Amniotic epithelial cell (primary cell): ENCODE measurements around the gene MYOM1.
A peak's percentile ranks its signal among the peaks of the same experiment; 100 is the strongest.
"Not testable (repeated sequence)": the region's sequence is repeated elsewhere in the genome, so short reads cannot be mapped to it uniquely, and the experiment has no call there.

Source experiments
- DNase-seq: peaks from one replicate; pipeline ENCODE4 v3.0.0-alpha.2; 2010; ENCODE audit warnings: low read depth

Gene MYOM1

GRCh38 chr18:3056311-3056710 is 163.5 kb downstream of the MYOM1 start:
- no peak for DNase-seq

GRCh38 chr18:3055816-3056215 is 164.0 kb downstream of the MYOM1 start:
- no peak for DNase-seq

DNA sequence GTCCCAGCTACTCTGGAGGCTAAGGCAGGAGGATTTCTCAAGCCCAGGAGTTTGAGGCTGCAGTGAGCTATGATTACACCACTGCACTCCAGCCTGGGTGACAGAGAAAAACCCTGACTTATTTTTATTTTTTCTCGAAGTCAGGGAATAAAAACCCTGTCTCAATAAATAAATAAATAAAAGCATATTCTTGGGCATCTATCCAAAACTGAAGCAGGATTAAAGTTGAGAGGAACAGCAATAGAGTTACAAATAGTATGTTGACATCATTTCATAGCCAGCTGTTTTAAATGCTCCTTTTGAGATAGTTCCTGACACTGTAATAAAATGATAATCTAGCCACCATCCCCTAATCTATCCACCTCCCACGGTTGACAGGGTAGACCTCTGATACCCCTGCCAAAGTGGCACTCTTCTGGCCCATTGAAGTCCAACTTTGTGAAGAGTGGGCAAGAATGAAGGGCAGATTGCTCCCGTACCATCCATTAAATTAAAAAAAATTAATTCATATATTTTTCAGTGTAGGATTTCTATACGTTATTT is 164.5 kb downstream of the MYOM1 start:
- DNase-seq, result peak; percentile 8

DNA sequence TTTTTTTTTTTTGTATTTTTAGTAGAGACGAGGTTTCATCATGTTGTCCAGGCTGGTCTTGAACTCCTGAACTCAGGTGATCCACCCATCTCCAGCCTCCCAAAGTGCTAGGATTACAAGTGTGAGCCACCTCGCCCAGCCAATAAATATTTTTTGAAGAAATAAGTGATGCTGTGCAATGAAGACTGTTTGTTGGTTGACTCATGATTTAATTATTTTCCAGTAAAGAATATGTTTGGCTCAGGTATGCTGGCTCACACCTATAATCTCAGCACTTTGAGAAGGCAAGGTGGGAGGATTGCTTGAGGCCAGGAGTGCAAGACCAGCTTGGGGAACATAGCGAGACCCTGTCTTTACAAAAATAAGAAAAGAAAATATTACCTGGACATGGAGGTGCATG is 165.0 kb downstream of the MYOM1 start:
- DNase-seq, result no peak

DNA sequence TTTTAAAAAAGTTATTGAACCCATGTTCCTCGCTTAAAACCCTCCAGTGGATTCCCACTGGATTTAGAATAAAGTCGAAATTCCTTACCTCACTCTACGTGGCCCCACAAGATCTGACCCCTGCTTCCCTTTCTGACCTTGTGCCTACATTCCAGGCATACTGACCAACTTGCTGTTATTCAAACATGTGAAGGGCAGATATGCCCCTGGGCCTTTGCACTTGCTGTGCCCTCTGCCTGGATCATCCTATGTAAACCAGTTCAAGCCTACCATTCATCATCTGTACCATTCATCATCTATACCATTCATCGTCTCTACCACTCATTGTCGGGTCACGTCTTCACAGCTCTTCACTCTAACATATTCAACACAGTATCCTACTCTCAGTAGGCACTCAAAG is 165.6 kb downstream of the MYOM1 start:
- DNase-seq, result no peak

DNA sequence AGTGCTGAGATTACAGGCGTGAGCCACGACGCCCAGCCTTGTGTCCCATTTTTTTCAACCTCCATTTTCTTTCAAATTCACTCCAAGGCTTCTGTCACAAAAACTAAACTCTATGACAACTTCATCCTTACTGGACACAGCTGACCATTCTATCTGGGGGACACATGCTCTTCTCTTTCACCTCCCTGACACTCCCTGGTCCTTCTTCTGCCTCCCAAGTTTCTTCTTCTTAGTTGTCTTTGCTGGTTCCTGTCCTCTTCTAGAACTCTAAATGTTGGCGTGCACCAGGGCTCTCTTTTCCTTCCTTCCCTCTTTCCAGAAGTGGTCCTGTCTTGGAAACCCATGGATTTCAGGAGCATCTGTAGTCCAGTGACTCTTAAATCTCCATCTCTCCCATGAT is 166.7 kb downstream of the MYOM1 start:
- no peak for DNase-seq

DNA sequence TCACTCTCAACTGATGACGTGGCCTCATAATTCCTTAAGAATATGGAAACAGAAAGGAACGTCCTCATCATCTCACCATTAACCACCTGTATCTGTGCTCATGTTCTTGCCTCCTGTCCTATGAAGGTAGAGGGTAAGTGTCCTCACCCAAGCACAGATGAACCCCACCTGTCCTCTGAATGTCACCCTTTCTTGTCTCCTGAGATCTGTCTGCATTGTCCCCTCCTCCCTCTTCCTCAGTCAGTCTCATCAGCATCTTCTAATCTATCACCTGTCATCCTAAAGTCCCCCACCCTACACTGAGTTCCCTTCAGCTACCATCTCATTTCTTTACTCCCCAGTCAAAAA is 167.4 kb downstream of the MYOM1 start:
- no peak for DNase-seq

- DNase-seq, result peak; percentile 62
These were observed 167.9 kb downstream of the MYOM1 start for GRCh38 chr18:3051718-3052410.

DNA sequence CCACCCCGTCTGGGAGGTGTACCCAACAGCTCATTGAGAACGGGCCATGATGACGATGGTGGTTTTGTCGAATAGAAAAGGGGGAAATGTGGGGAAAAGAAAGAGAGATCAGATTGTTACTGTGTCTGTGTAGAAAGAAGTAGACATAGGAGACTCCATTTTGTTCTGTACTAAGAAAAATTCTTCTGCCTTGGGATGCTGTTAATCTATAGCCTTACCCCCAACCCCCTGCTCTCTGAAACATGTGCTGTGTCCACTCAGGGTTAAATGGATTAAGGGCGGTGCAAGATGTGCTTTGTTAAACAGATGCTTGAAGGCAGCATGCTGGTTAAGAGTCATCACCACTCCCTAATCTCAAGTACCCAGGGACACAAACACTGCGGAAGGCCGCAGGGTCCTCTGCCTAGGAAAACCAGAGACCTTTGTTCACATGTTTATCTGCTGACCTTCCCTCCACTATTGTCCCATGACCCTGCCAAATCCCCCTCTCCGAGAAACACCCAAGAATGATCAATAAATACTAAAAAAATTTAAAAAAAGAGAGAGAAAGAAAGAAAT is 169.8 kb downstream of the MYOM1 start:
- DNase-seq, result not testable (repeated sequence)

- no peak for DNase-seq
These were observed 170.9 kb downstream of the MYOM1 start for GRCh38 chr18:3048820-3049349.

DNA sequence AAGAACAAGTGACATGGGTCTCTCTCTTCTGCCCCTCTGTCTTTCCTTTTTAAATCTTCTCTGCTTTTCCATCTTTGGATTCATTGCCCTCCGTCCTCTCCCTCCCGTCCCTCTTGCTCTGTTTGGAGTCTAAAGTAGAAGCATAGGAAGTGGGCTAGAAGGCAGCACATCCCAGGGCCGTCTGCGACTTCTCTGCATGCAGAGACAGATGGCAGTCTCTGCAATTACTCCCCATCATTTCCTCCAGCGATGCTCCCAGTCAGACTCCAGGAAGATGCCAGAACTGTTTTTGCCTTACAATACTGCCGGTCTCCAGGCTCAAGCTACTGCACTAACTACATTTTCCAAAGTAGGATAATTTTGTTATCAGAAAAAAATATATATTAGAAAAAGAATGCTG is 171.6 kb downstream of the MYOM1 start:
- no peak for DNase-seq

DNA sequence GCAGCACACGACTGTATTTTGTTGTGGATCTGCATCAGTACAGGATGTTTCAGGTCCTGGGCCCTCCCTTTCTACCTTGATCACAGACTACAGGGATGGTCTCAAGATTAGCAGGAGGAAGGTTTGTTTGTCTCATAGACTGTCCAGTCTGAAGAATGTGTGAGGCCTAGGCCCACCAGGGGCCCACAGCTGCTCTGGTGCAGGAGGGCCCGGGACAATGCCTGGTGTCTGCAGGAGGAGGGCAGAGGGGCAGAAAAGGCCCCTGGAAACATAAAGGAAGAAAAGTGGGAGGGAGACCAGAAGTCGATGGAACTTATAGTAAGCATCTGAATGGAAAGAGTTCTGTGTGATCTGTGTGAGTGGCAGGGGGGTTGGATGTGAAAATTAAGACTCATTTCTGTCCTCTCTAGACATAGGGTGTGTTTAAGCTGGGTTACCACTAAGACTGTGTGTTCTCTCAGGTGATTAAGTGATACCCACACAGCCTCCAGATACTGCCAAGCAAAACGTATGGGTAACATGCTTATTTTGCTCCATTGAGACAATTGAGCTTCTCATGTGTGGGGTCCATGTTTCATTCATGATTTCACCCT is 173.5 kb downstream of the MYOM1 start:
- no peak for DNase-seq

DNA sequence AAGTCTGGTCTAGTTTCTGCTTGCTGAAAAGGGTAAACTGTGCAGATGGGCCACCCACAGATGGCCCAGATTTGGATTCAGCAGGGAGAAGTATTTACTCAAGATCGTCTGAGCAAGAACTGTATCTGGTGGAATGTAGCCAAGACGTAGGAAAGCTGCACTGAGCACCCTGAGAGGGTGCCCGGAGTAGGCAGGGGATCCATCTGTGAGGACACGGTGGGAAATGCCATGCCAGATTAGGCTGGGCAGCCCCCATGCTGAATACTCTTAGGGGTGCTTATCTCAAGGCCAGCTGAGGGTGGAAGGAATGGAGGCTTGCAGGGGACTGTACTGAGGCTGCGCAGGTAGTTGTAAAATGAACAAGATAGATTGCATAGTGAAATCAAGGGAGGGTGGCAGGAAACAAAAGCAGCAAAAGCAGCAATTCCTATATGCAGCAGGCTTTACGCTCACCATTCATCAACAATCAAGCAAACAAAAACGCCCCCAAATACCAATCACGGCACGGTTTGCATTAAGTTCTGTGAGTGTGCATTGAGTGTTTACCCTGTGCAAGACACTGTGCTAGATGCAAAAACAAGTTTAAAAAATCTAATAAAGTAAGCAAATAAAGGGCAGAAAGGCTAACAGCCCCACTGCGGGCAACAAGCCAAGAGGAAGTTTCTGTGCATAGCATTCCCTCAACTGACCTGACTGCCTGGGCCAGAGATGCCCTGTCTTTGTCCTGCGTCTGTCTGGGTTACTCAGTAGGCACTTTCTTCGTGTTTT is 174.7 kb downstream of the MYOM1 start:
- DNase-seq, result no peak

GRCh38 chr18:3042379-3042778 is 177.4 kb downstream of the MYOM1 start:
- no peak for DNase-seq

DNA sequence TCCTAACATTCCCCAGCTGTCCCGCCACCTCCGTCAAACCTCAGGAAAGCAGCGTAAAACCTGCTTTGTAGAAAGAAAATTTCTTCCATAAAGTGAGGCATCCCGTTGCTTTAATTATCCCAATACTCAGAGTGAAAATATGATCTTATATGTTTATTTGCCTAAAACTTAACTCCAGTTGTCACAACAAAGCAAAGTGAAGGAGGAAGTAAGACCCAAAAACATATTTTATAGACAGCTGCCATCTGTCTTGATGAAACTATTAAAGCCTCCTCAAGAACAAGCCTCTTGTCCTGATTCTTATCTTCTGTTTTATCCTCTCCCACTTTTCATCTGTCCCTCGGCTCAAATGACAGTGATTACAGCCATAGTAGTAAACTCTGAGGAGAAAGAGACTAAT is 177.9 kb downstream of the MYOM1 start:
- no peak for DNase-seq

GRCh38 chr18:3040881-3041280 is 178.9 kb downstream of the MYOM1 start:
- DNase-seq, result no peak

GRCh38 chr18:3040173-3040572 is 179.6 kb downstream of the MYOM1 start:
- DNase-seq, result no peak

- peak; percentile 87 for DNase-seq
These were observed 182.3 kb downstream of the MYOM1 start for GRCh38 chr18:3037423-3037915.

- DNase-seq, result no peak
These were observed 183.7 kb downstream of the MYOM1 start for GRCh38 chr18:3036108-3036507.

- DNase-seq, result no peak
These were observed 184.1 kb downstream of the MYOM1 start for GRCh38 chr18:3035635-3036034.

DNA sequence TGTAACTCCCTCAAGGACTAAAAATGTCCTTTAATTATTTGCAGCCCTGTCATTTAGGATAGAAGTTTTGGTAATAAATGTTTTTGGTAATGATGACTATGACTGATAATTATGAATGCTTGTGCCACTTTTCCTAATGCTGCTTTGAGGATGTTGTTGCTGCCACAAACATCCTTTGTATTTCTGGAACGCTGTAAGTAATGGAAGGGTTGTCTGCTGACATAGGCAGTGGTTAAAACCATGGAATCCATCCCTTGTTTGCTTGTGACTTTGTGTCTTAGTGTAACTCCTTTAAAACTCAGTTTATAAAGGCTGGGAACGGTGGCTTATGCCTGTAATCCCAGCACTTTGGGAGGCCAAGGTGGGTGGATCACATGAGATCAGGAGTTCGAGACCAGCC is 187.0 kb downstream of the MYOM1 start:
- no peak for DNase-seq

DNA sequence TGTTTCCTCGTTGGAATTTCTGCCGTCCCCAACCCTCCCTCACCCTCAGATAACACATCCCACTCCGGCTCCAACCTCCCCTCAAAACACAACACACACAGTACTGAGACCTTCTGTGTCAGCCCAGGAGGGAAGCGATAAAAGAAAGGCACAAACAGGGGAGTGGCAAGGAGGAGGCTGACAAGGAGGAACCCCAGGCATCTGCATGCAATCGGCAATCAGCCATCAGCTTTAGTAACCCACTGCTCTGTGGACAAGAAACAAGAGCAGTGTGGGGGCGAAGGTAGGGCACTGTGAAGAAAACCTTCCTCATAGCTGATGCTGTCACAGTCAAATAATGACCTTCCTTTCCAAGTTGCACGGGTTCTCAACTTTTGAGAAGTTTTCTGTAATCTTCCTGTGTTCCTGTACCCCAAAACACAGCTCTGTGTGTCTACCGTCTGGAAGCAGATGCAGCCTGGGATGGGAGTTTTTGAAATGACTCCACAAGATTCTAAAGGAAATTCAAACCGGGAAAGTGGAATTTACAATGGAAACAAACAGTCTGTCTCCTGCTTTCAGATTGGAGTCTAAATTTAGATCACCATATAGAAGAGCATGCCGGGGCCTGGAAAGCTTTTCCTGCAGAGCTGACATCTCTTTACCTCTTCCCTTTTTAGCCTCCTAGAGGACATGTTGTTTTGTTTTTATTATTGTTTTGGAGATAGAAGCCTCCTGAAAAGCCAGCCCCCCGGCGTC is 190.4 kb downstream of the MYOM1 start:
- DNase-seq, result no peak
